Hematopoietic multipotent progenitor cell (in vitro differentiated cells): ENCODE measurements around the gene TRPV3. TPM values are rescaled to one million over a fixed set of nuclear protein-coding genes. Genes with fewer than 3 reads are reported as not detected.
"Not testable (repeated sequence)": the region's sequence is repeated elsewhere in the genome, so short reads cannot be mapped to it uniquely, and the experiment has no call there.

Source experiments
- DNase-seq, 3 donors: peaks; one replicate each; pipeline ENCODE4 v3.0.0-alpha.2; 2011 to 2015; ENCODE audit warnings: low read depth in 2 of 3, low spot score in 2 of 3
- total RNA-seq: library from RNA; depleted of rRNA; stranded (reverse); fragments of >200 nt; gene quantifications from one replicate; pipeline ENCODE4 v1.2.3, GENCODE V29; 2012

TRPV3 gene
- total RNA-seq, 1 donor: under 0.01 TPM

GRCh38 chr17:3574231-3574630 lies 16.6 kb upstream of the TRPV3 start:
- no peak for DNase-seq

- no peak for DNase-seq
Observed at GRCh38 chr17:3573246-3574100, 15.9 kb upstream of the TRPV3 start.

- no peak for DNase-seq
Observed at GRCh38 chr17:3572231-3572630, 14.6 kb upstream of the TRPV3 start.

- DNase-seq: no peak
Observed at GRCh38 chr17:3571043-3571900, 13.7 kb upstream of the TRPV3 start.

- DNase-seq: no peak
Observed at GRCh38 chr17:3569534-3570137, 12.0 kb upstream of the TRPV3 start.

GRCh38 chr17:3566551-3566950 lies 8.9 kb upstream of the TRPV3 start:
- no peak for DNase-seq

- no peak for DNase-seq
Observed at GRCh38 chr17:3565143-3565542, 7.5 kb upstream of the TRPV3 start.

- DNase-seq: not testable (repeated sequence)
Observed at GRCh38 chr17:3564241-3564640, 6.6 kb upstream of the TRPV3 start.

GRCh38 chr17:3559270-3559645 lies 1.6 kb upstream of the TRPV3 start:
- no peak for DNase-seq

GRCh38 chr17:3558603-3559269 lies 1.1 kb upstream of the TRPV3 start:
- peak in 2 of 3 donors; percentile 30 for DNase-seq

- DNase-seq: no peak
Observed at GRCh38 chr17:3556916-3557767, 470 bp downstream of the TRPV3 start.

GRCh38 chr17:3556239-3556915 lies 1.2 kb downstream of the TRPV3 start:
- DNase-seq: no peak

- DNase-seq: no peak
Observed at GRCh38 chr17:3555189-3555796, 2.3 kb downstream of the TRPV3 start.

- no peak for DNase-seq
Observed at GRCh38 chr17:3554440-3554839, 3.2 kb downstream of the TRPV3 start.

GRCh38 chr17:3553419-3554401 lies 3.9 kb downstream of the TRPV3 start:
- no peak for DNase-seq

GRCh38 chr17:3552916-3553315 lies 4.7 kb downstream of the TRPV3 start:
- no peak for DNase-seq

- DNase-seq: no peak
Observed at GRCh38 chr17:3551189-3551588, 6.4 kb downstream of the TRPV3 start.
